Panc1 (cell line): ENCODE data around the gene SPDYE2B. TPM values are rescaled to one million over a fixed set of nuclear protein-coding genes. Genes with fewer than 3 reads are reported as not detected.
"Not testable (repeated sequence)": the region's sequence is repeated elsewhere in the genome, so short reads cannot be mapped to it uniquely, and the experiment has no call there.

ENCODE experiments used
- ATAC-seq: fragments of 200-7000 bp; cut with Tn5 transposase; 2 replicates; pipeline ENCODE4 v1.9.1; 2020; ENCODE audit warnings: mild to moderate bottlenecking, moderate library complexity
- BruUV-seq: library from RNA; stranded (reverse); fragments of 400-500 nt; replicated peaks from 2 replicates; lab custom pipeline; 2021; lab: Mats Ljungman, UMichigan
- CTCF ChIA-PET: fragments of 300-600 bp; sonication (Branson Sonifier 250); formaldehyde crosslinking; loops from one replicate; lab custom pipeline; 2022; ENCODE audit warnings: antibody characterized with exemption; lab: Charles Lee
- POLR2A ChIA-PET: fragments of 300-600 bp; sonication (Branson Sonifier 250); formaldehyde crosslinking; loops from one replicate; lab custom pipeline; 2022; ENCODE audit warnings: antibody characterized with exemption; lab: Charles Lee
- DNase-seq: peaks from one replicate; pipeline ENCODE4 v3.0.0-alpha.2; 2010; ENCODE audit warnings: low read depth, low spot score
- H3K27ac ChIP-seq: 2 replicates; pipeline ENCODE4 v1.5.1; 2011; ENCODE audit warnings: mild to moderate bottlenecking, low read length, inconsistent platforms
- H3K27me3 ChIP-seq: fragments of 200-500 bp; sonication (Bioruptor generic); 2 replicates; pipeline ENCODE4 v1.6.0; 2014; ENCODE audit warnings: low read length, inconsistent platforms; ENCODE audit not compliant: control insufficient read depth, insufficient read depth
- H3K36me3 ChIP-seq: fragments of 200-500 bp; sonication (Bioruptor generic); 2 replicates; pipeline ENCODE4 v1.5.1; 2014; ENCODE audit warnings: inconsistent platforms, mild to moderate bottlenecking, low read length, moderate library complexity; ENCODE audit not compliant: control insufficient read depth, insufficient read depth
- H3K4me1 ChIP-seq: 2 replicates; pipeline ENCODE4 v1.5.1; 2011; ENCODE audit warnings: inconsistent platforms, mild to moderate bottlenecking, low read length, moderate library complexity; ENCODE audit not compliant: control insufficient read depth, insufficient read depth
- H3K4me3 ChIP-seq, 2 experiments: 2 replicates each; pipeline ENCODE4 v1.5.1; 2011 to 2012; ENCODE audit warnings: low read depth in 2 of 2, low read length in 2 of 2, mild to moderate bottlenecking in 2 of 2, inconsistent platforms in 1 of 2, moderate library complexity in 1 of 2
- H3K9me3 ChIP-seq: fragments of 200-500 bp; sonication (Bioruptor generic); 2 replicates; pipeline ENCODE4 v1.5.1; 2014; ENCODE audit warnings: low read depth, mild to moderate bottlenecking, inconsistent platforms, low read length, moderate library complexity; ENCODE audit not compliant: control insufficient read depth, insufficient read depth
- in situ Hi-C: cut with HindIII; loops from 2 replicates; pipeline ENCODE4 v1.10.0; 2016; ENCODE audit warnings: low sequenced_read_pairs, low pct_unique_long_range_greater_than_20kb
- intact Hi-C: fragments of 100-400 bp; cut with micrococcal nuclease; formaldehyde crosslinking; loops from one replicate; pipeline ENCODE4 v1.10.0; 2022; ENCODE audit not compliant: unreplicated experiment
- total RNA-seq: library from RNA; stranded (reverse); gene quantifications from one replicate; pipeline ENCODE4 v1.2.1, GENCODE V29; 2021; ENCODE audit not compliant: unreplicated experiment

The SPDYE2B gene
- total RNA-seq, 1 experiment from 2014 or later: not detected

DNA sequence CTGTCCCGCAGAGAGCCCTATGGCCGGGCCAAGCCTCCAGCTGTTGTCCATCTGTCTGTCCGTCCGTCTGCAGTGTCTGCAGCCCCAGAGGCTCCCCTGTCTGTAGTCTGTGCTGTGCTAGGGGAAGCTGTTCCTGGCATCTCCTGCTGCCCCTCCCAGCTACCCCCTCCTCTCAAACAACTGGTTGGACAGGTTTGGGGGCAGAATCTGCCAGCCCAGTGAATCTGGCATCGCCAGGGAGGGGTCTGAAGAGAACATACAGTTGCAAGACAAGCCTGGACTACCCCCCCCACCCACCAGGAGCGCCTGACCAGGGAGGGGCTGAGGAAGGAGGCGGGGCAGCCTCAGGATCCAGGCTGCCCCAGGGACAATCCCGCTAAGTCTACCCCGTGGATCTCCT is 7.4 kb upstream of the SPDYE2B start, which contains the start of gene UPK3BL1:
Gene UPK3BL1 (minus strand): TSS at position 101 of the 400 bp plus-strand sequence. CDS start 50 bp downstream, at position 51.
- H3K27me3 ChIP-seq, CTCF ChIA-PET, H3K4me1 ChIP-seq, in situ Hi-C loops, H3K9me3 ChIP-seq, DNase-seq, H3K4me3 ChIP-seq, H3K36me3 ChIP-seq, H3K27ac ChIP-seq, intact Hi-C loops, POLR2A ChIA-PET, BruUV-seq: not testable (repeated sequence)
- peak; percentile 16; the same call in 1 of the 2 replicates for ATAC-seq

DNA sequence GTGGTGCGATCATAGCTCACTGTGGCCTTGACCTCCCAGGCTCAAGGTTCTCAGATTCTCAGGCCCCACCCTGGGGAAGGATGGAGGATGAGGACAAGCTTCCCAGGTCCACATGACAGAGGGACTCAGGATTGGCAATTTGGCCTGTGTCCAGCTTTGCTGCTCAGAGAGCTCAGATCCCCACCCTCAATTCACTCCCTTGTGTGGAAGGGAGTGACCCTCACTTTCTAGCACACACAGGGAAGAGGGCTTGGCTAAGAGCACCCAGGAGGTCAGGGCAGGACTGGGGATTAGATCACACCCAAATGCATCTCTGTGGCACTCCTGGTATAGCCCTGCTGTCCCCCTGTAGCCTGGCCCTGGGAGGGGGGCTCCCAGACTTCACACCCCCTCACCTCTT is 6.7 kb upstream of the SPDYE2B start:
- H3K27me3 ChIP-seq, H3K27ac ChIP-seq, DNase-seq, H3K36me3 ChIP-seq, in situ Hi-C loops, ATAC-seq, H3K9me3 ChIP-seq, CTCF ChIA-PET, H3K4me1 ChIP-seq, intact Hi-C loops, H3K4me3 ChIP-seq, POLR2A ChIA-PET: not testable (repeated sequence)
- BruUV-seq: TSS peak; percentile 75

DNA sequence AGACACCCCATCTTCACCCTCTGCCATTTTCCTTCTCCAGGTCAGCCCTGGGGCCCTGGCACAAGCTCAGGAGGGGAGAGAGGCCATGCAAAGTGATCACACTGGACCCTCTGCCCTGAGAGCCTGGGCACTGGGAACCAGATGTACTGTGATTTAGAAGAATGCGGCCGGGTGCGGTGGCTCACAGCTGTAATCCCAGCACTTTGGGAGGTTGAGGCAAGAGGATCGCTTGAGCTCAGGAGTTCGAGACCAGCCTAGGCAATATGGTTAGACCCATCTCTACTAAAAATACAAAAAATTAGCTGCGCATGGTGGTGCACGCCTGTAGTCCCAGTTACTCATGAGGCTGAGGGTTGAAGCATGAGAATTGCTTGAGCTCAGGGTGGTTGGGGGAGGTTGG is 2.3 kb upstream of the SPDYE2B start:
- in situ Hi-C loops, H3K9me3 ChIP-seq, intact Hi-C loops, H3K4me3 ChIP-seq, CTCF ChIA-PET, DNase-seq, H3K27me3 ChIP-seq, H3K36me3 ChIP-seq, H3K27ac ChIP-seq, BruUV-seq, POLR2A ChIA-PET, H3K4me1 ChIP-seq: not testable (repeated sequence)
- ATAC-seq: peak; percentile 44; the same call in 1 of the 2 replicates

DNA sequence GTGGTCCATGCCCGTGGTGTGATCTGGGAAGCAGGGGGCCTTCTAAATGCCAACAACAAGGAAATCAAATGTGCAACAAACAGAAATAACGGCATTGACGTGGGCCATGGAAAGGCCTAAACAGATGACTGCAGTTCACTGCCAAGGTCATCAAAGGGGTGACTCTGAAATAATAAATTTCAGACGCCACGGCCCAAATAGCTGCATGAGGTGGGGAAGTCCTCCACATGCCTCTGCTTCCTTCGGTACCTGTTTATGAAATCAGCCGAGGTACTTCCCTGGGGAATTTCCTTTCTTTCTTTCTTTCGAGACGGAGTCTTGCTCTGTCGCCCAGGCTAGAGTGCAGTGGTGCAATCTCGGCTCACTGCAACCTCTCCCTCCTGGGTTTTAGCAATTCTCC is 14.6 kb downstream of the SPDYE2B start:
- H3K4me3 ChIP-seq, H3K27me3 ChIP-seq, DNase-seq, BruUV-seq, ATAC-seq, in situ Hi-C loops, H3K4me1 ChIP-seq, POLR2A ChIA-PET, H3K9me3 ChIP-seq, H3K36me3 ChIP-seq, CTCF ChIA-PET, H3K27ac ChIP-seq, intact Hi-C loops: not testable (repeated sequence)

DNA sequence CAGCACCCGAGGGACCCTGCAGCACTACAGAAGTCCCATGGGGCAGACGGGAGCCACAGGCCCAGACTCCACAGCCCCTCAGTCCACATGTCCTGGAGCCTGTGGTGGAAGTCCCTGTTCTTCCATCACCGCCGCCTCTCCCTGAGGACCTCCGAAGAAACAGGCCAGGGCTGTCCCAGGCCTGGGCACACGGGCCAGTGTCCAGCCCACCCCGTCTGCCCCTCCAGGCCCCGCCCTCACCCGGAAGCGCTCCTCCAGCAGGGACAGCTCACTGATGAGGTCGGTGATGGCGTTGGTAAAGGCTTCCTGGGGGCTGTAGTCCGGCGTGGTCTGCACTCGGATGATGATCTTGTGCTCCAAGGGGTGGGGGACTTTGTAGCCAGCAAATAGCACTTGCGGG is 16.7 kb downstream of the SPDYE2B start:
- H3K9me3 ChIP-seq, H3K27ac ChIP-seq, POLR2A ChIA-PET, BruUV-seq, H3K36me3 ChIP-seq, H3K4me1 ChIP-seq, H3K4me3 ChIP-seq, intact Hi-C loops, CTCF ChIA-PET, DNase-seq, H3K27me3 ChIP-seq, ATAC-seq, in situ Hi-C loops: not testable (repeated sequence)

DNA sequence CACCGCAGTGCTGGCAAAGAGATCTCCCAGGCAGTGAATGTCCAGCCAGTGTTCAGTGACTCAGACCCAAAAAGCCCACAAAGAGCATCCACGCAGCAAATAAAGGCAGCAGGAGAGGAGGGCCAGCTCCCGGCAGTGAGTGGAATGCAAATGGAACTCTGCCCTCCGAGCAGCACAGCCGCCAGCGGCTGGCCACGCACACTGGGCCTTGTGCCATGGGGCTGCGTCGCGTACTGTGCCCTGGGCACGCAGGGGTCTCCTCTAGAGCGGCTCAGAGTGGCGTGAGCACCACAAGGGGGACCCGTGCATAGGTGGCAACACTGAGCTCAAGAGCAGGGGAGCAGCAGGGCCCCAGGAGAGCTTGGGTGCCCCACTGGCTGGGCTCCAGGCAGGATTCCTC is 17.4 kb downstream of the SPDYE2B start:
- BruUV-seq, CTCF ChIA-PET, intact Hi-C loops, DNase-seq, H3K27me3 ChIP-seq, ATAC-seq, H3K9me3 ChIP-seq, H3K27ac ChIP-seq, H3K4me3 ChIP-seq, in situ Hi-C loops, POLR2A ChIA-PET, H3K36me3 ChIP-seq, H3K4me1 ChIP-seq: not testable (repeated sequence)
